Measurements from ENCODE around the gene ITPRIPL1. TPM values are rescaled to one million over a fixed set of nuclear protein-coding genes. Genes with fewer than 3 reads are reported as not detected.
"Not testable (repeated sequence)": the region's sequence is repeated elsewhere in the genome, so short reads cannot be mapped to it uniquely, and the experiment has no call there.

ITPRIPL1 gene, protein sequence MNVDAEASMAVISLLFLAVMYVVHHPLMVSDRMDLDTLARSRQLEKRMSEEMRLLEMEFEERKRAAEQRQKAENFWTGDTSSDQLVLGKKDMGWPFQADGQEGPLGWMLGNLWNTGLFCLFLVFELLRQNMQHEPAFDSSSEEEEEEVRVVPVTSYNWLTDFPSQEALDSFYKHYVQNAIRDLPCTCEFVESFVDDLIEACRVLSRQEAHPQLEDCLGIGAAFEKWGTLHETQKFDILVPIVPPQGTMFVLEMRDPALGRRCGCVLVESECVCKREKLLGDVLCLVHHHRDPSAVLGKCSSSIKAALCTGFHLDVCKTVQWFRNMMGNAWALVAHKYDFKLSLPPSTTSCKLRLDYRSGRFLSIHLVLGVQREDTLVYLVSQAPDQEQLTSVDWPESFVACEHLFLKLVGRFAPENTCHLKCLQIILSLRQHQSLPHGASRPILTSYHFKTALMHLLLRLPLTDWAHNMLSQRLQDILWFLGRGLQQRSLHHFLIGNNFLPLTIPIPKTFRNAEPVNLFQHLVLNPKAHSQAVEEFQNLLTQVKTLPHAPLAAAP
- total RNA-seq (2014; rRNA removed; shearing (Covaris generic); ENCODE audit: low replicate concordance): 4.7 TPM in 2 replicates

DNA sequence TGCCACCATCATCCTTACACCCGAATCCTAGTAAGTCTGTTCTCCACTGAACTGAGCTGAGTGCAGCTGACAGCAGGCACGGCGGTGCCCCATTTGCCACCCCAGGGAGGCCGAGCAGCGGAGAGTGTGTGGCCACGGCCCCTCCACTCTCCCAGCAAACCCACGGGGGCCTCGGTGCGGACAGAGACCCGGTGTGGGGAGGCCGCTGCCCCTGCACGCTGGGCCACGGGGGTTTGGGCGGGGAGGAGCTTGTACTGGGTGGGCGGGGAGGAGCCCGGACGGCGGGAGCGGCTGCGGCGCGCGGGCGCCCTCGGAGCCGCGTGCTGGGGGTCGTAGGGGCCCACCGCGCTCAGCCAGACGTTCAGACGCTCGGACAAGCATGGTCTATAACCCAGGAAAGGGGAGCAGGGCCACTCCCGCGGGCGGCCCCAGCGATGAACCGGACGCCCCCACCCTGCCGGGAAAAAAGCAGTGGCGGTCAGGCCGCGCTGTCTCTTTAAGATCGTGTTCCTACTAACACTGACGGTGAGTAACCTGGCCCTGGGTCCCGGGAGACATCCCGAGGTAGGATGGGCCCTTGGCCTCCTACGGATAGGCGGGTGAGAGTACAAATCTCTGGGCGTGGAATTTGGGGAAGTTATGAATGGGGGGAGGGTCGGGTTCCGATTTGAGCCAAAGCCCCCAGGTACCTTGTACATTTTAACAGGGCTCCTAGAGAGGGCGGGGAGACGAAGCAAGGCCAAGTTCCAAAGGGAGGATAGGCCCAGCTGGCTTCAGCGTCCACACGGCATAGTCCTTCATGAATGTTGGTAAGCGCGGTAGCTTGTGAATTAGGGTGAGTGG, at the start of gene ITPRIPL1:
Gene ITPRIPL1, plus strand, starts transcription at position 277 of the 843 bp plus-strand sequence. Its CDS starts 523 bp downstream, at position 800.
- peak; percentile 39 for DNase-seq
- Histone ChIP-seq H3K4me3 (peak within 1 kb of the TSS; percentile 56), H3K36me3 (no peaks in the 10 kb centered on the region), H3K9me3 (no peaks in the 10 kb centered on the region), H3K27me3 (0 out of 2 replicates have a peak, but pooled peaks cover 5% of the 10 kb centered on the region)

DNA sequence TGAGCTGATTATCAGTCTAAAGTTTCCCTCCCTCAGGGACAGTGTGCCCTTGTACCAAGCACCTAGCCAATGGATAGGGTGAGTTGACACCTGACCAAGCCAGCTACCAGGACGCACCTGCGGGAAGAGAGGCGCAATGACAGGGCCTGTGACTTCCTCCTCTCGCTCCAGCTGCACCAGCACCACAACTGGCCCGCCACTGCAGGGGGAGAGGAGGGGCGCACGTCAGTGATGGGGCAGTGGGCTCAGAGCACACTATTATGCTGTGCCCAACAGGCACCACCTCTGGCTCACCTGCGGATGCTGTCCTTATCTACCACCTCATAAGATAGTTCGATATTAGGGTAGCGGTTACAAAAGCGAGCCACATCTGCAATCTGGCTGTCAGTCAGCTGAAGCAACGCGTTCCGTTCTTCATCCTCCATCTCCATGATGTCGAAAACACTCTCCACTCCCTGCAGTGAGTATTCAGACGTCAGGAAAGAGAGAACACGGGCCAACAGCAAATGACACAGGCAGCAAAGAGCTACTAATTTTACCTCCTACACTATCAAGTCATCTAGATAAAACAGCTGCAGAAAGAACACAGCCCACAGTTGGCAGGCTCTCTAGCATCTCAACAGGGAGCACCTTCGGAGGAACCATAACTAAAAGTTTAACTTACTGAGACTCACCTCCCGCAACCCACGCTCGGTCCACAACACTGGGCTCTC, 48.2 kb upstream of the ITPRIPL1 start:
- no peak for DNase-seq
- no peaks in the 10 kb centered on the region for H3K9me3 ChIP-seq
- no peaks in the 10 kb centered on the region for H3K27me3 ChIP-seq
- H3K4me3 ChIP-seq: no peak overlapping the region
- H3K36me3 ChIP-seq: peaks cover 71% of the 10 kb centered on the region

DNA sequence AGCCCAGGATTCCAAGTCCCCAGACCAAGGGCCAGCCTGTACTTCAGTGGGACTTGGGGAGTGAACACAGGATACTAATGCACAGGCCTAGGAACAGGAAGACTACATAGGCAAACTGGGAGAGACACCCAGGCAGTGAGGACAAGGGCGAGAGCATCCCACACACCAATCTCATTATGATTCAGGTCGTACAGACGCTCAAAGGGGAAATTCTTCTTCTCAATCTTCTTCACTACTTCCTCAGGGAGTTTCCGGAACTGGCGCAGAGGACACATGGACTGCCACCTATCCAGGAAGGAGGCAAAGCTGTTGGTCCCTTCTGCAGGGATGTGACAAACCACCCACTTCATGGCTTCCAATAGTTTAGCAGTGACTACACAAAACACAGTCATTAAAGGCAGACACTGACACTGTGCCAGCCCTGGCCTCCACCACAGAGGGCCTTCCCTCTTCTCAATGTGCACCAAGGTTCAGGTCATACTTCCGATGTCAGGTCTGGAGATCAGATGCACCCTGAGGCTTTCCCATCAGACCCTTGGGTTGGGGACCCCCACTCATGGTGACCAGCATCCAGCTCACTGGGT, 37.8 kb upstream of the ITPRIPL1 start:
- no peaks in the 10 kb centered on the region for H3K9me3 ChIP-seq
- H3K4me3 ChIP-seq: no peak overlapping the region
- H3K36me3 ChIP-seq: peaks cover 96% of the 10 kb centered on the region
- DNase-seq: no peak
- H3K27me3 ChIP-seq: no peaks in the 10 kb centered on the region

DNA sequence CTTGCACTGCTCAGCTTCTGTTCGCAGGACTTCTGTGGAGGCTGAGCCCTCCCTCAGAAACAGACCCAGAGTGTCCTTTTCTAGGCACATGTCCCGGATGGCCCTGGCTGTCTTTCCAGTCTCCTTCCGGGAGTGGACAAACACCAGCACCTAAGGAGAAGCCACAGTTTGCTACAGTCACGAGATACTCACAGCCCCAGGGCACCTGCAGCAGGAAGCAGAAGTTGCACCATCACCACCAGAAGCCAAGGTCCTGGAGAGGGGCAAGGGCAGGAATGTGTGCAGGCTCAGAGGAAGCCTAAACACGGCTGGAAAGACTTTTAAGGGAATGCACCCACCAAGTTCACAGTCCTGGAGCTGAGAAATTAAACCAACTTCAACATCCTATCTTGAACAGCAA, 33.4 kb upstream of the ITPRIPL1 start:
- Histone ChIP-seq H3K27me3 (no peaks in the 10 kb centered on the region), H3K9me3 (no peaks in the 10 kb centered on the region), H3K36me3 (peaks cover 98% of the 10 kb centered on the region), H3K4me3 (no peak overlapping the region)
- no peak for DNase-seq

DNA sequence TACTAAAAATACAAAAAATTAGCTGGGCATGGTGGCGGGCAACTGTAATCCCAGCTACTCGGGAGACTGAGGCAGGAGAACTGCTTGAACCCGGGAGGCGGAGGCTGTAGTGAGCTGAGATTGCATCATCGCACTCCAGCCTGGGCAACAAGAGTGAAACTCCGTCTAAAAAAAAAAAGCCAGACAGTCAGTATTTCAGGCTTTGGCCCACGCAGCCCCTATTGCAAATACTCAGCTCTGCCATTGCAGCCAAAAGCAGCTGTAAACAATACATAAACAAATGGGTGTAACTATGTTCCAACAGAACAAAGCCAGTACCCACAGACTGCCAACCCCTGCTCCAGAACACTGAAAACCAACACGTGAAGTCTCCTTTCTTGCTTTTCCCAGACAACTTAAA, 30.8 kb upstream of the ITPRIPL1 start:
- not testable (repeated sequence) for H3K9me3 ChIP-seq, H3K4me3 ChIP-seq, H3K27me3 ChIP-seq, DNase-seq
- peaks cover 98% of the 10 kb centered on the region for H3K36me3 ChIP-seq

DNA sequence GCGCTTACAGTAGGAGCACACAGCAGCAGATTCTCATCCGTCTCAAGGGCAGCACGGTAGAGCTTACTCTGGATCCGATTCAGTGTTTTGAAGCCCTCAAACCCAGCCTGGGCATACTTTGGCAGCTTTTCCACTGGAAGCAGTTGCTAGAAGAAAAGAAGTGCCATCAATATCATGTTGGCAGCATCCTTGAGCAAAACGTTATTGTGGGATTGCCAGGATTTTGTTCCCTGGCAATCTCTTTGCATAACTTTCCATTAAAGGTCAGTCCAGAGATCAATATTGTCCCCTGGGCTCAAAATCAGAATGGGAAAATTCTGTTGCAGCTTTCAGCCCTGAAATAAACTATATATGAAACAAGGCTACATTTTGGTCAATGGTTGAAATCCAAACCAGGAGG, 28.2 kb upstream of the ITPRIPL1 start:
- peaks cover 99% of the 10 kb centered on the region for H3K36me3 ChIP-seq
- H3K4me3 ChIP-seq: no peak overlapping the region
- no peak for DNase-seq
- no peaks in the 10 kb centered on the region for H3K27me3 ChIP-seq
- H3K9me3 ChIP-seq: no peaks in the 10 kb centered on the region

DNA sequence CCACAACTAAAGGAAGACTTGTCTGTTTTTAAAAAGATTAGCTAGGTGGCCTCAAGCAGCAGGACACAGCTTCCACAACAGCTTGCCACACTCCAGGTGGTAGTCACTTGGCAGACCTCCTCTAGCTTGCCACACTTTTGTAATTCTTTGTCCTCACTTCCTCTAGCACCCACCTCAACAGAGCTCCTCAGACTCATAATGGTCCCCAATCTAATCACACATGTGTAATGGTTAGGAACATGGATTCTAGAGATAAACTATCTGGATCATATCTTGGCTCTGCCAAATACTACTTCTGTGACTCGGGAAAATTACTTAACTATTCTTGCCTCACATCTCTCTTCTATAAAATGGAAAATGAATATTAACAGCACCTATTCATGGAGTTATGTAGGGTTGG, 23.3 kb upstream of the ITPRIPL1 start:
- no peaks in the 10 kb centered on the region for H3K27me3 ChIP-seq
- peaks cover 76% of the 10 kb centered on the region for H3K36me3 ChIP-seq
- no peak overlapping the region for H3K4me3 ChIP-seq
- no peak for DNase-seq
- no peaks in the 10 kb centered on the region for H3K9me3 ChIP-seq

DNA sequence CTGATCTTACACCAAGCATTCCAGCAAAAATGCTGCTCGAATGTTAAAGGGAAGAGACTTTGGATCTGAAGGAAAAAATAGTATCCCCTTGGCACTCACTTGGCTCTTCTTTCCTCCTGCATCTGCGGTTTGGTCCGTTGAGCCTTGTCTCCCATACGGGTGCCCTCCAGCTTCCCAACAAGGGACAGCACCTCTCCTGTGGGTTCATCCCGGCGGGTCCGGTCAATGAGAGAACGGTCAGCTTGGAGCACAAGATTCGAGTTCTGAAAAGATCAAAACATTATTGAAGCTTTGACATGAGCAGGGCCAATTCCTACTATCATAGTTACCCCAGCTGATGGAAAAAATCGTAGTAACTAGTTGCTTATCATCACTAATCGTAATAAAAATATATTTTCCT, 20.5 kb upstream of the ITPRIPL1 start:
- no peak for DNase-seq
- peak overlapping the region; percentile 90 for H3K4me3 ChIP-seq
- peaks cover 48% of the 10 kb centered on the region for H3K36me3 ChIP-seq
- no peaks in the 10 kb centered on the region for H3K27me3 ChIP-seq
- H3K9me3 ChIP-seq: no peaks in the 10 kb centered on the region

DNA sequence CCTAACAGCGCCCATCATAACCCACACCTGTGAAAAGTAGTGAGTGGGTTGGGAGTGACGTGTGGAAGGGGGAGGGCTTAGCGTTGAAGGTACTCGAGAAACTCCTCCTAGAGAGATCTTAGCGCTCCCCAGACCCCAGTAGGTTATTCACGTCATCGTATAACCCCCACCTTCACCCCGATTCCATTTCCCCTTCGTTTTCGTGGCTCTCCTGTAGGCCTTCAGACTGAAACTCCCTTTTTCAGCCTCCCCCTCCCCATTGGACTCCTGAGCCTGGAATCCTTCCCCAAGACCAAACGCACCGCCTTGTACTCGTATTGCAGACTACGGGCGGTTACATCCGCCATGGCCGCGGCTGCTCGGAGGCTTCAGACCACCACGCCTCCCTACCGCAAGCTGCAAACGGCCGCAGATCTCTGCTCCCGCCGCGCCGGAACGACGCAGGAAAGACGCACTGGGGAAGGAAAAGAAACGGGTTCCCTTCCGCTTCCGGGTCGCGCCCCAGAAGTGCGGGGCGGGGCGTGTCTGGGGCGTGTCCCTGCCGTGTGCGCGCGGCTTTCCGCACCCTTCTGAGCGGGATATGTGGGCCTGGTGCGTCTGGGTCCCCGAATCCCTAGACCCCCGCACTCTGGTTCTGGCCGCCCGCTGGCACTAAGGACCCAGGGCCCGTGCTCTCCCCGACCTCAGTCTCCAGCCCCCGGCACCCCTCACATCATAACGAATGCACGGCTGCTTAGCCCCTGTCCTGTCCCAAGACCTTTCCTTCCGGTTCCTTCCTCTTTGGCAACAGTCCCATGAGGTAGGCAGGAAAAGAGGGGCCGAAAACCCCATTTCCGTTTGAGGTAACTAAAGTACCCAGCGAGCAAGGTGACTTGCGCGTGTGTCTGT, 19.8 kb upstream of the ITPRIPL1 start, which contains the start of gene SNRNP200:
Gene SNRNP200, minus strand, starts transcription at position 456 of the 888 bp plus-strand sequence. Its CDS starts 109 bp downstream, at position 347.
- Histone ChIP-seq H3K27me3 (no peaks in the 10 kb centered on the region), H3K9me3 (no peaks in the 10 kb centered on the region), H3K36me3 (peaks cover 41% of the 10 kb centered on the region), H3K4me3 (peak within 1 kb of the TSS; percentile 90)
- peak; percentile 87 for DNase-seq

DNA sequence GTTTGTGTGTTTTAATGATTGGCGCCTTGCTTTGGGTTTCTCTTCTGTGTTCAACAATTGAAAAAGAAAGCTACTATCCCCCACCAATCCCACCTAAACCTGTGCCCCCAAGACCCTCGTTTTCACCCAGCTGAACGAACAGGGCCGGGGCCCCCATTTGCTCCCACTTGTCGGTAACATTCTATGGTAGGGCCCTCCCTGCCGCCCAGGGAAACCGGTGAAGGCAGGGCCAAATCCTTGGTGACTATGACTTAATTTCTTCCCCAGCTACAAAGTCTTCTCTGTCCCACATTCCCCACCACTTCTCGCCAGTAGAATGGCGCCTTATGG, 19.2 kb upstream of the ITPRIPL1 start:
- H3K36me3 ChIP-seq: peaks cover 35% of the 10 kb centered on the region
- H3K9me3 ChIP-seq: no peaks in the 10 kb centered on the region
- H3K27me3 ChIP-seq: no peaks in the 10 kb centered on the region
- DNase-seq: no peak
- peak overlapping the region; percentile 90 for H3K4me3 ChIP-seq

DNA sequence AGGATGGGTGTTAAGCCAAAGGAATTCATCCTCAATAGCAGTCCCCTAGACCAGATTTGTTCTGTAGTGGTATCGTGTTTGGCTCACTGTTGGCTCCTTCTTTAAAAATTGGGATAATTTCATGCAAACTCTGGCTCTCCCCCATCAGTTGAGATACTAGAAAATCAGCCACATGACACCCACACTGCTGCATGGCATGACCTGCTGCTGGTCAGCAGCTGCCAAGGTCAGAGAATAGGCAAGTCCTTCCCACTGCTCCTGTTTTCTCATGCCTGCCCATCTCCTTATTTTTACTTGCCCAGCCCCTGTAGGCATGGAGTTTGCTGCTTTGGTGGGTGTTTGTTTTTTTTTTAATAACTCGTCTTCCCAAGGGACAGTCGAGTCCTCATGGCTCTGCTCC, 18.7 kb upstream of the ITPRIPL1 start:
- peak; percentile 22 for DNase-seq

DNA sequence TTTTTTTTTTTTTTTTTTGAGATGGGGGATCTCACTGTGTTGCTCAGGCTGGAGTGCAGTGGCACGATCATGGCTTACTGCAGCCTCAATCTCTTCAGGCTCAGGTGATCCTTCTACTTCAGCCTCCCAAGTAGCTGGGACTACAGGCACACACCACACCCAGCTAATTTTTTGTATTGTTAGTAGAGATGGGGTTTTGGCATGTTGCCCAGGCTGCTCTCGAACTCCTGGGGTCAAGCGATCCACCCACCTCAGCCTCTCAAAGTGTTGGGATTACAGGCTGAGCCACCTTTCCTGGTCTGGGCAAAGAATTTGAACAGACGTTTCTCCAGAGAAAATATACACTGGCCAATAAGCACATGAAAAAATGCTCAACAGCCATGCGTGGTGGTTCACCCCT, 16.9 kb upstream of the ITPRIPL1 start:
- no peaks in the 10 kb centered on the region for H3K9me3 ChIP-seq
- no peak for DNase-seq
- H3K4me3 ChIP-seq: no peak overlapping the region
- no peaks in the 10 kb centered on the region for H3K27me3 ChIP-seq
- peaks cover 12% of the 10 kb centered on the region for H3K36me3 ChIP-seq

More for the DNA sequence above, 18.7 kb upstream of the ITPRIPL1 start:
- H3K9me3 ChIP-seq: no peaks in the 10 kb centered on the region
- H3K27me3 ChIP-seq: no peaks in the 10 kb centered on the region
- peaks cover 30% of the 10 kb centered on the region for H3K36me3 ChIP-seq
- peak overlapping the region; percentile 90 for H3K4me3 ChIP-seq

DNA sequence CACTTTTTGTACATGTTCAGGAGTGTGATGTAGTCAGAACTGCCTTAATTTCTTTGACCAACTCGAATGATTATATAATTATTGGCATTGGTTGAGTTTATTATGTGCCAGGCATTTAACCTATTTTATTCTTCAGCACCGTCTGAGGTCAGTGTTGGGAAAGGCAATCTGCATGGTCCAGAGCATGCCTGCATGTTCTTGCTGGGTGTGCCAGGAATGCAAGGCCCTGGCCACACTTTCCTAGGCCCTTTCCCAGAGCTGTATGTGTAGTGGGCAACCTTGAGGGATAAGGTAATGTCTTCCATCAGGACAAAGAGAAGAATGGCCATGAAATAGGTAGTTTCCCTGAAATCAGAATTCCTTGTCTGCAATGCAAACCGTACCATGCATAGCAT, 10.1 kb upstream of the ITPRIPL1 start:
- Histone ChIP-seq H3K4me3 (no peak overlapping the region), H3K9me3 (no peaks in the 10 kb centered on the region), H3K36me3 (no peaks in the 10 kb centered on the region), H3K27me3 (no peaks in the 10 kb centered on the region)
- DNase-seq: no peak

DNA sequence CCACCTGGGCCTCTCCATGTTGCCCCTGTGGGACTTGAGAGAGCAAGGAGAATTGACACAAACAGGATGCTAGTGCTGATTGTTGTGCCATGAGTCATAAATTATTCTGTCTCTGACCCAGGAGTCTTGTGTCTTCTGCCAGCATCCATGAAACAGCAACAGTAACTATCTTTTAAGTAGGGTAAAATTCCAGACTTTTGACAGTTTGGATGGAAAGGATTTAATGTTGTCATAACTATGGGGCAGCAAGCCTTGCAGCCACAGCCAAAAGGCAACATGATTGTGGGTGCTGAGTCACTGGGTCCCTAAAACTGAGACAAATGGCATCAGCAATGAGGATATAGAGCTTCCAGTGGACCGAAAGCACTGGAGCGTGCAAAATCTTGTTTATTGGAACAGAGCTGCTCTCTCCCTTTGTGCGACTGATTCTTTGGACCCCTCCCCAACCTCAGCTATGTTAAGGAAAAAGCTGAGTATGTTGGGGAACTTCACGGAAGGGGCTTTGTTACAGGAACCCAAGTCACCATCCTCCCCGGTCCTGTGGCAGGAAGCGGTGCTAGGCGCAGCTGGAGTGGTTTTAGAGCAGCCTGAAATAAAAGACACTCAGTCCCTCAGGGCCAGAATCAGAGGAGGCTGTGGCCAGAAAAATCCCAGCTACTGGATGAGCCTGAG, 9.6 kb upstream of the ITPRIPL1 start:
- peak; percentile 84 for DNase-seq
- H3K4me3 ChIP-seq: 0 out of 2 replicates have a peak overlapping the region, but pooled peaks have one; percentile 3
- H3K36me3 ChIP-seq: no peaks in the 10 kb centered on the region
- no peaks in the 10 kb centered on the region for H3K9me3 ChIP-seq
- no peaks in the 10 kb centered on the region for H3K27me3 ChIP-seq

DNA sequence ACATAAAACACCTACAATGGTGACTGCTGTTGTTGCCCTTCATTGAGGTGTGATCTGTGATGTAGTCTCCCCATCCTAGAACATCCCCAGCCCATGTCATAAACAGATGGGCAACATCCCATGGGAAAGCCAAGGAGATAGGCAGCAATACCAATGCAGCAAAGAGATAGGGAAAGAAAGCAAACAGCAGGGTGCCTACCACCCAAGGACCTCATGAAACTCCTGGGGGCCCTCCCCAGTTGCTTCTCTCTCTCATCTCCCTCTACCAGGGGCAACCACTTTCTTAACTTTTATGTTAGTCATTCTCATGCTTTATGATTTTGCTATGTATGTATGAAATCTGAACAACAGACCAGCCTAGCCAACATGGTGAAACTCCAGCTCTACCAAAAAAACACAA, 8.1 kb upstream of the ITPRIPL1 start:
- DNase-seq: no peak
- Histone ChIP-seq H3K36me3 (no peaks in the 10 kb centered on the region), H3K4me3 (no peak overlapping the region), H3K9me3 (no peaks in the 10 kb centered on the region), H3K27me3 (no peaks in the 10 kb centered on the region)

Measured in MG63 (cell line).